Neural cell (in vitro differentiated cells): ENCODE data around the gene RILP.
A peak's percentile ranks its signal among the peaks of the same experiment; 100 is the strongest.

ENCODE experiments used
- TF ChIP-seq, protein P1 (sequence below): fragments of 450-650 bp; IDR thresholded peaks from 2 replicates; pipeline ENCODE4 v1.5.1; 2014; ENCODE audit warnings: antibody characterized with exemption, mild to moderate bottlenecking, moderate library complexity; ENCODE audit not compliant: poor library complexity, severe bottlenecking
- TF ChIP-seq, protein P2 (sequence below): IDR thresholded peaks from 2 replicates; pipeline ENCODE4 v1.6.1; 2012; ENCODE audit warnings: borderline replicate concordance

DNA sequence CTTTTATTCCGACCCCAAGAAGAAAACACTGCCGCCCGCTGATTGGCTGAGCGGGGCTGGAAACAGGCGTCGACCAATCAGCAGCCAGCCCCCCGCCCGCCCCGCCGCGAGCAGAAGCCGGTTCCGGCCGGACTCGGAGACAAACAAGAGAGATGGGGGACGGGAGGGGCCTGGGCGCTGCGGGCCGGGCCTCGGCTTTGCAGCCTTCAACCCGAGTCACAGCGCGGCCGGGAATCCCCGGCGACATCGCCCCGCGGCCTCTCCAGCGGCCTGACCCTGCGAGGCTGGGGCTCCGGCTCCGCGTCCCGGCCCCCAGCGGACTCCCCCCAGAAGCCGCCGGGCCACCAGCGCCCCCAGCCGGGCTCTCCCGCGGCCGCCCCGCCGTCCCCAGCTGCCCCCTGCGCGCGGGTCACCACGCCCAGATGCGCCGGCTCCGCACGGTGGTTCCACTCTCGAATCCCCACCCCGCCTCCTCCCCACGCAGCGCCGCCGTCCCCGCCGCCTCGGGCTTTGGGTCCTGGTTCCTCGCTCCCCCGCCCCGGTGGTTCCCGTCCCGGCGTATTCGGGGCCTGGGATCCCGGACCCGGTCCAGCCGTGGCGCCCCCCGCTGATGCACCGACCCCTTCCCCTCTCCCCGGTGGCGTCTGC lies 20.7 kb downstream of the RILP start:
- TF ChIP-seq, protein P1, sequence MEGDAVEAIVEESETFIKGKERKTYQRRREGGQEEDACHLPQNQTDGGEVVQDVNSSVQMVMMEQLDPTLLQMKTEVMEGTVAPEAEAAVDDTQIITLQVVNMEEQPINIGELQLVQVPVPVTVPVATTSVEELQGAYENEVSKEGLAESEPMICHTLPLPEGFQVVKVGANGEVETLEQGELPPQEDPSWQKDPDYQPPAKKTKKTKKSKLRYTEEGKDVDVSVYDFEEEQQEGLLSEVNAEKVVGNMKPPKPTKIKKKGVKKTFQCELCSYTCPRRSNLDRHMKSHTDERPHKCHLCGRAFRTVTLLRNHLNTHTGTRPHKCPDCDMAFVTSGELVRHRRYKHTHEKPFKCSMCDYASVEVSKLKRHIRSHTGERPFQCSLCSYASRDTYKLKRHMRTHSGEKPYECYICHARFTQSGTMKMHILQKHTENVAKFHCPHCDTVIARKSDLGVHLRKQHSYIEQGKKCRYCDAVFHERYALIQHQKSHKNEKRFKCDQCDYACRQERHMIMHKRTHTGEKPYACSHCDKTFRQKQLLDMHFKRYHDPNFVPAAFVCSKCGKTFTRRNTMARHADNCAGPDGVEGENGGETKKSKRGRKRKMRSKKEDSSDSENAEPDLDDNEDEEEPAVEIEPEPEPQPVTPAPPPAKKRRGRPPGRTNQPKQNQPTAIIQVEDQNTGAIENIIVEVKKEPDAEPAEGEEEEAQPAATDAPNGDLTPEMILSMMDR: peak; percentile 58
- TF ChIP-seq, protein P2, sequence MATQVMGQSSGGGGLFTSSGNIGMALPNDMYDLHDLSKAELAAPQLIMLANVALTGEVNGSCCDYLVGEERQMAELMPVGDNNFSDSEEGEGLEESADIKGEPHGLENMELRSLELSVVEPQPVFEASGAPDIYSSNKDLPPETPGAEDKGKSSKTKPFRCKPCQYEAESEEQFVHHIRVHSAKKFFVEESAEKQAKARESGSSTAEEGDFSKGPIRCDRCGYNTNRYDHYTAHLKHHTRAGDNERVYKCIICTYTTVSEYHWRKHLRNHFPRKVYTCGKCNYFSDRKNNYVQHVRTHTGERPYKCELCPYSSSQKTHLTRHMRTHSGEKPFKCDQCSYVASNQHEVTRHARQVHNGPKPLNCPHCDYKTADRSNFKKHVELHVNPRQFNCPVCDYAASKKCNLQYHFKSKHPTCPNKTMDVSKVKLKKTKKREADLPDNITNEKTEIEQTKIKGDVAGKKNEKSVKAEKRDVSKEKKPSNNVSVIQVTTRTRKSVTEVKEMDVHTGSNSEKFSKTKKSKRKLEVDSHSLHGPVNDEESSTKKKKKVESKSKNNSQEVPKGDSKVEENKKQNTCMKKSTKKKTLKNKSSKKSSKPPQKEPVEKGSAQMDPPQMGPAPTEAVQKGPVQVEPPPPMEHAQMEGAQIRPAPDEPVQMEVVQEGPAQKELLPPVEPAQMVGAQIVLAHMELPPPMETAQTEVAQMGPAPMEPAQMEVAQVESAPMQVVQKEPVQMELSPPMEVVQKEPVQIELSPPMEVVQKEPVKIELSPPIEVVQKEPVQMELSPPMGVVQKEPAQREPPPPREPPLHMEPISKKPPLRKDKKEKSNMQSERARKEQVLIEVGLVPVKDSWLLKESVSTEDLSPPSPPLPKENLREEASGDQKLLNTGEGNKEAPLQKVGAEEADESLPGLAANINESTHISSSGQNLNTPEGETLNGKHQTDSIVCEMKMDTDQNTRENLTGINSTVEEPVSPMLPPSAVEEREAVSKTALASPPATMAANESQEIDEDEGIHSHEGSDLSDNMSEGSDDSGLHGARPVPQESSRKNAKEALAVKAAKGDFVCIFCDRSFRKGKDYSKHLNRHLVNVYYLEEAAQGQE: peak; percentile 66
